ENCODE data around the gene WDR47.
A peak's percentile ranks its signal among the peaks of the same experiment; 100 is the strongest.
"Not testable (repeated sequence)": the region's sequence is repeated elsewhere in the genome, so short reads cannot be mapped to it uniquely, and the experiment has no call there.

WDR47 gene

GRCh38 chr1:108949044-108949443, 92.9 kb downstream of the WDR47 start:
- no peak overlapping the region for H3K27ac ChIP-seq
- TF ChIP-seq ZFX (IDR thresholded peaks at IDR 0.05; ENCODE audit: borderline replicate concordance), result no peak
- TF ChIP-seq, protein P1, sequence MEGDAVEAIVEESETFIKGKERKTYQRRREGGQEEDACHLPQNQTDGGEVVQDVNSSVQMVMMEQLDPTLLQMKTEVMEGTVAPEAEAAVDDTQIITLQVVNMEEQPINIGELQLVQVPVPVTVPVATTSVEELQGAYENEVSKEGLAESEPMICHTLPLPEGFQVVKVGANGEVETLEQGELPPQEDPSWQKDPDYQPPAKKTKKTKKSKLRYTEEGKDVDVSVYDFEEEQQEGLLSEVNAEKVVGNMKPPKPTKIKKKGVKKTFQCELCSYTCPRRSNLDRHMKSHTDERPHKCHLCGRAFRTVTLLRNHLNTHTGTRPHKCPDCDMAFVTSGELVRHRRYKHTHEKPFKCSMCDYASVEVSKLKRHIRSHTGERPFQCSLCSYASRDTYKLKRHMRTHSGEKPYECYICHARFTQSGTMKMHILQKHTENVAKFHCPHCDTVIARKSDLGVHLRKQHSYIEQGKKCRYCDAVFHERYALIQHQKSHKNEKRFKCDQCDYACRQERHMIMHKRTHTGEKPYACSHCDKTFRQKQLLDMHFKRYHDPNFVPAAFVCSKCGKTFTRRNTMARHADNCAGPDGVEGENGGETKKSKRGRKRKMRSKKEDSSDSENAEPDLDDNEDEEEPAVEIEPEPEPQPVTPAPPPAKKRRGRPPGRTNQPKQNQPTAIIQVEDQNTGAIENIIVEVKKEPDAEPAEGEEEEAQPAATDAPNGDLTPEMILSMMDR (IDR thresholded peaks at IDR 0.05), result no peak

DNA sequence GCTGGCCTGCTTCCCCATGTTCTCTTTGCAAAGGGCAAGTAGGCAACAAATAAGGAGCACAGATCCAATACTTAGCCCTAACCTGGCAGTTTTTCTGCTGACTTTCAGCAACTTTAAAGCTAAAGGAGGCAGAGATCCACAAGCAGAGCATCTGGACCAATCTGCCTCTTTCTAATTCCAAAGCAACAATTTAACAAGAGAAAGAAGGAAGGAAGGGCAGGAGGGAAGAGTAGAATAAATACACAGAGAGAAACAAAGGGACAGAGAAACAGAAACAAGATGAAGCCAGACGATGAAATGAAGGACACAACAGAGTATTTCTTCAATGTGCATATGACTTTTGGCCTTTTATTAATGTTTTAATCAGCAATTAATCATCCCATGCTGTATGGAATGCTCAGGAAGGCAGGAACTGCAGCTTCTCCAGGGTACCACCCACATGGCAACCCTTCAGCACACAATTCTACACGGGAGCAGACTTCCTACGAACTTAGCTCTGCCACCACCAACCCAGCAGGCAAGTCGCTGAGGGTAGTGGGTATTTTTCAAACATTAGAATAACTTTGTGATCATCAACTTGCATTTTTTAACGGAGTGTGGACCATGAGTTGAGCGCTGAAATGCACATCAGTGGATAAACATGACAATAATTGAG, 93.9 kb downstream of the WDR47 start:
- peak overlapping the region; percentile 14; the same call in 1 of the 2 replicates for H3K27ac ChIP-seq
- TF ChIP-seq ZFX (IDR thresholded peaks at IDR 0.05; ENCODE audit: borderline replicate concordance), result no peak
- TF ChIP-seq, protein P1 (IDR thresholded peaks at IDR 0.05), result no peak

DNA sequence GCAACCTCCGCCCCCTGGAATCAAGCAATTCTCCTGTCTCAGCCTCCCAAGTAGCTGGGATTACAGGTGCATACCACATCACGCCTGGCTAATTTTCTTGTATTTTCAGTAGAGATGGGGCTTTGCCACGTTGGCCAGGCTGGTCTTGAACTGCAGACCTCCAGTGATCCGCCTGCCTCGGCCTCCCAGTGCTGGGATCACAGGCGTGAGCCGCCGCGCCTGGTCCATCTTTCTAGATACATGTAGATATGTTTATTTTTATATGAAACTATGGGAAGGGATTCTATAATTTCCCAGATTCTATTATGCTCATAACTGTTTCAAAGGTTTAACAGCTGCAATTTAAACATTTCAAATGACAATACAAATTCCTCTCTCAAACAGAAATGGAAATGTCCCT, 105.7 kb downstream of the WDR47 start:
- no peak overlapping the region for H3K27ac ChIP-seq
- TF ChIP-seq, protein P1 (IDR thresholded peaks at IDR 0.05), result no peak
- no peak for TF ChIP-seq ZFX (IDR thresholded peaks at IDR 0.05; ENCODE audit: borderline replicate concordance)

DNA sequence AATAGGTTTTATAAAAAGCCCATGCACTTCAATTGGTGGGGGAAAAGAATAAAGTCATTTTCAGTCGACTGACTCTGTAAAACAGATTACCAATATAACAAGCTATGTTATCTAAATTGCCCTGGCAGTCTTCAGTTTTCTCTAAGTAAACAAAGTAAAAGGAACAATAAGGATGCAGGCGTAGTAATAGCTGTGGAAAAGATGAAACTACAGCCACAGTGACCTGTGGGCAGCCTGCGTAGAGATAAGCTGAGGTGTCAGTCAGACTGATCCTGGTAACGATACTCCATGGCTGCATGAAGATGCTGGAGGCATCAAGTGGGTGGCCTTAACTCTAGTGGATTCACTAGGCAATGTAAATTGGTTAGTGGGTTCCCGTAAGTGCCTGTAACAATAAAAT, 108.0 kb downstream of the WDR47 start:
- no peak overlapping the region for H3K27ac ChIP-seq
- TF ChIP-seq ZFX (IDR thresholded peaks at IDR 0.05; ENCODE audit: borderline replicate concordance), result no peak
- TF ChIP-seq, protein P1 (IDR thresholded peaks at IDR 0.05), result no peak

- not testable (repeated sequence) for H3K27ac ChIP-seq
Measured at GRCh38 chr1:108927565-108927964, 114.3 kb downstream of the WDR47 start.

- no peak for TF ChIP-seq ZFX (IDR thresholded peaks at IDR 0.05; ENCODE audit: borderline replicate concordance)
- H3K27ac ChIP-seq, result no peak overlapping the region
Measured at GRCh38 chr1:108925920-108926319, 116.0 kb downstream of the WDR47 start.

Data from 22Rv1 (cell line).